NCI-H446 treated with DMSO at 0.1 percent for 48 hours (cell line): ENCODE data around the gene ZNF451.

Source experiments
- DNase-seq: peaks from one replicate; lab custom pipeline; 2025; lab: John Stamatoyannopoulos, UW

Gene ZNF451

GRCh38 chr6:57205550-57206328, 115.8 kb downstream of the ZNF451 start:
- no peak for DNase-seq

- no peak for DNase-seq
Observed at GRCh38 chr6:57207141-57207540, 117.2 kb downstream of the ZNF451 start.

GRCh38 chr6:57207872-57208271, 117.9 kb downstream of the ZNF451 start:
- DNase-seq = no peak

GRCh38 chr6:57209030-57209429, 119.0 kb downstream of the ZNF451 start:
- no peak for DNase-seq

- DNase-seq = no peak
Observed at GRCh38 chr6:57210060-57210459, 120.1 kb downstream of the ZNF451 start.

GRCh38 chr6:57215260-57215659, 125.3 kb downstream of the ZNF451 start:
- DNase-seq = no peak

GRCh38 chr6:57216235-57217101, 126.5 kb downstream of the ZNF451 start:
- DNase-seq = no peak

GRCh38 chr6:57217270-57217669, 127.3 kb downstream of the ZNF451 start:
- no peak for DNase-seq
